Glomerular endothelial cell (primary cell): Measurements from ENCODE around the gene LRBA. TPM values are rescaled to one million over a fixed set of nuclear protein-coding genes. Genes with fewer than 3 reads are reported as not detected.
"Not testable (repeated sequence)": the region's sequence is repeated elsewhere in the genome, so short reads cannot be mapped to it uniquely, and the experiment has no call there.

Experiments
- DNase-seq: peaks from one replicate; pipeline ENCODE4 v3.0.0-alpha.2; 2011; ENCODE audit warnings: low read depth, low spot score; ENCODE audit errors: extremely low read depth
- total RNA-seq: library from RNA; depleted of rRNA; stranded (reverse); fragments of >200 nt; gene quantifications from 2 replicates; pipeline ENCODE4 v1.2.3, GENCODE V29; 2015

LRBA gene
- total RNA-seq, 1 donor from 2014 or later: 23.7 TPM

GRCh38 chr4:150537911-150538310, 477.2 kb downstream of the LRBA start:
- not testable (repeated sequence) for DNase-seq

- no peak for DNase-seq
Measured at GRCh38 chr4:150534818-150535217, 480.3 kb downstream of the LRBA start.

GRCh38 chr4:150533673-150534072, 481.4 kb downstream of the LRBA start:
- no peak for DNase-seq

GRCh38 chr4:150525321-150525868, 489.7 kb downstream of the LRBA start:
- DNase-seq: no peak

- peak; percentile 18 for DNase-seq
Measured at GRCh38 chr4:150518559-150518958, 496.5 kb downstream of the LRBA start.

- DNase-seq: peak; percentile 42
Measured at GRCh38 chr4:150515135-150515534, 499.9 kb downstream of the LRBA start.

- DNase-seq: peak; percentile 4
Measured at GRCh38 chr4:150514709-150515108, 500.4 kb downstream of the LRBA start.

GRCh38 chr4:150510176-150510865, 504.8 kb downstream of the LRBA start:
- DNase-seq: peak; percentile 76

GRCh38 chr4:150507656-150508055, 507.4 kb downstream of the LRBA start:
- DNase-seq: not testable (repeated sequence)

GRCh38 chr4:150501983-150502382, 513.1 kb downstream of the LRBA start:
- DNase-seq: no peak

- DNase-seq: no peak
Measured at GRCh38 chr4:150501009-150501727, 513.9 kb downstream of the LRBA start.

GRCh38 chr4:150497612-150498011, 517.5 kb downstream of the LRBA start:
- DNase-seq: no peak

GRCh38 chr4:150495550-150495949, 519.5 kb downstream of the LRBA start:
- DNase-seq: no peak

GRCh38 chr4:150493851-150494250, 521.2 kb downstream of the LRBA start:
- no peak for DNase-seq

- no peak for DNase-seq
Measured at GRCh38 chr4:150491132-150492049, 523.7 kb downstream of the LRBA start.

GRCh38 chr4:150482581-150482980, 532.5 kb downstream of the LRBA start:
- peak; percentile 37 for DNase-seq

GRCh38 chr4:150479657-150480056, 535.4 kb downstream of the LRBA start:
- DNase-seq: no peak

GRCh38 chr4:150477869-150478268, 537.2 kb downstream of the LRBA start:
- DNase-seq: no peak

GRCh38 chr4:150476776-150477175, 538.3 kb downstream of the LRBA start:
- no peak for DNase-seq

GRCh38 chr4:150475763-150476162, 539.3 kb downstream of the LRBA start:
- DNase-seq: no peak

- no peak for DNase-seq
Measured at GRCh38 chr4:150464523-150464922, 550.6 kb downstream of the LRBA start.
